IPS-NIHi11 (cell line): ENCODE data around the gene GRB10.

Experiments
- DNase-seq: peaks from one replicate; pipeline ENCODE4 v3.0.0; 2012; ENCODE audit warnings: mixed read lengths, low spot score

Gene GRB10

DNA sequence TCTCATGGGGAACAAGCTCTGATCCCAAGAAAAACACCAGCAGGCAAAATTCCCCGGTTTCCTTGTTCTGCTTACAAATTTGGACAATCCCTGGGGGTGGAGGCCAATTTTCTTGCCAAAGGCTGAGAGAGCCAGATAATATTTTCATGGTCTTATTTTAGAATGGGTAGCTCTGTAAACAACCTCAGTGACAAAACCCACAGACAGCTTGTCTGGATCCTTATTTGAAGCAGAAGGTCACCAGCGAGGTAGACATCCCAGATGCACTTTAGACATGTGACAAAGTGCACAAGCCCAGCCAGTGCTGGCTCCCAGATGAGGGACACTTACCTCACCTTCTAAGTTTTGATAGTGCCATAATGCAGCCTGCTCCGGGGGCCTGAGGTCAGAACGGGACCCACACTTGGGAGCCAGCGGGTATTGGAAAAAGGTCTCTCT lies 114.9 kb downstream of the GRB10 start:
- no peak for DNase-seq

DNA sequence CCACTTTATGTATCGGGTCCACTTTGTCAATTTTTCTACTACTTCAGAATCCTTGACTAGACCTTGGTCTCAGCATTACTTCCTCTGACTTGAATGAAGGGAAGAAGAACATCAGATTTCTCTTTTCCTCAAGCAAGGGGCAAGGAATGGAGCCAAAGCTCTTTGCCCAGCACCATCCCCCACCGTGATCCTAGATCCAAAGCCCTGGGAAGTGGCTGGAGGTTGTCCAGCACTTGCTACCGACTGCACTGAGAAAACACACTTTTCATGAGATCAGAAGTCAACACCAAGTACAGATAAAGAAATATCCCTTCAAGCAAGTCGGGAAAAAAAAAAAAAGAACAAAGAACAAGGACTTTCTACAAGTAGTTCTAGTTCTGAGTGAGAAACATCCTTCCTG lies 115.4 kb downstream of the GRB10 start:
- no peak for DNase-seq

DNA sequence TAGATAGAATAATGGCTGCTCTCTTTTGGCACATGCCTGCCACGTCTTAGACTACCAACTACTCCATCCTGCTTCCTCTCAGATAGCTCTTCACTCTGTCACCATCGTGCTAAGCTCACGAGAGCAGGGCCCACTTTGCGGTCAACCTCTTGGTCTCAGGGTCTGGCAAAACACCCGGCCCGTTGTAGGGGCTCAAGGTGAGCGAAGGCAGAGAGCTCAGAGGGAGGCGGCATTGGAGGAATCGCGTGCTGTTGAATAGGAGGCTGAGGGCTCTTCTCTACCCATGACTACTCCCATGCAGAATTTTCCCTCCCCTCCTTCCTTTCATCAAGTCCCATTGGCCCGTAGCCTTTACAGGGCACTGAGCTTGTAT lies 116.6 kb downstream of the GRB10 start:
- no peak for DNase-seq

DNA sequence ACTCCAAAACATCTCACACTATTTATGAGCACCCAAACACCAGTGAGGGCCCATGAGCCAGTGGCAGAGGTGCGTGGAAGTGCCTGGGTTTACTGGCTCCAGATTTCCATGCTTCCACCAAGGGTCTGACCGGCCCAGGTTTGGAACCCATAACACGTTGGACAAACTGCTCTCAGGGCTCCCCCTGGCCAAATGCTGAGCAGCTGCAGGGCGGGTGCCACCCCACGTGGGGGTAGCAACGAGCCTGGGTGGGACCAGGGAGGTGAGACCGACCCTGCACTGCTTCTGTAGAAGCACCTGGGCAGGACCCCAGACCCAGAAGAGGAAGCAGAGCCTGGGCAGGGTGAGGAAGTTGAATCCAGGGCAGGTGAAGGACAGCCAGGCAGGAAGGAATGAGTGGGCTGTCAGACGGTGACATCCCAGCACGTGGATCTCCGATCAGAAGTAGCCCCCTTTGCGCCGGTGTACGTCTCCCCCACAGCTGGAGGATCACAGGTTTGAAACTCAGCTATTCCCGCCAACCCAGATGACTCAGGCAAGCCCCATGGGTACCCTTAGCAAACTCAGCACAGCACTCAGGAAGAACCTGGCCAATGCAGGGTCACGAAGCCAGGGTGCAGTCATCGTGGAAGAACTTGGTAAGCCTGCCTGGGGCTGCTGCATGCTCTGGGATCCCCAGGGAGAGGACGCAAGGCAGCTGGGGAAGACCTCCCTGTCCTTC lies 117.1 kb downstream of the GRB10 start:
- DNase-seq, result no peak

DNA sequence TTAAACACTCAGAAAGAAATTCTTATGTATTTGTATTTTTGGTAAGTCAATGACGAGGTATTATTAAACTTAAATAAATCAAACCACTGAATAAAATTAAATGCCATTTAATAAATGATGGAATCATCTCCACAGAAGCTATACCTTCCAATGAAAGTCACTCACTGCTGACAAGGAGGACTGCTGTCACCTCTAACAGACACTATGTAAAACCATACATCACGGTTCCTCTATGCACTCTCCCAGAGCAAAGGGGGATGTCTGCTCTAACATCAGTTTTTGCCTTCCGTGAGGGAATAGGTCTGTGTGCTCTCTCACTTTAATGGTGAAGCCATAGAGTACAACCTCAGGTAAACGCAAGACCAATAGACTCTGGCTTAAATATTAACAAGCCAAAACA lies 117.8 kb downstream of the GRB10 start:
- DNase-seq, result no peak

DNA sequence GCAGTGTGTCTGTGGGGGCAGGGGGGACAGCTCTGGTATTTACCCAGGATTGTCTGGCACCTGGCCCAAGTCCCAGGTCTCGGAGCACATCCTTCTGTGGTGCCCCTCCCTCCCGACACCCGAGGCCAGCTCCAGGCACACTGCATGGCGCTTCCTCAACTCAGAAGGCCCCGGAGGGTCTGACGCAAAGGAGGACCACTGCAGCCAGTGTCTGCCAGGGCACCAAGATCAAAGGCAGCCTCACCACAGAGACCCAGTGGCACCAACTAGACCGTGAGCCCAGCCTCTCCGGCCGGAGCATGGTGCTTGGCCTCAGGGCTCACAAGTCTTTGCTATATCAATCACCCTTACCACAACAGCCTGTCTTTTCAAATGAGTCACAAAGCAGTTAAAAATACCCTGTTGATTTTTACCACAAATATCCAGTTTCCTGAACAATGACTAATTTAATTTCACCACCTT lies 118.2 kb downstream of the GRB10 start:
- DNase-seq, result no peak

DNA sequence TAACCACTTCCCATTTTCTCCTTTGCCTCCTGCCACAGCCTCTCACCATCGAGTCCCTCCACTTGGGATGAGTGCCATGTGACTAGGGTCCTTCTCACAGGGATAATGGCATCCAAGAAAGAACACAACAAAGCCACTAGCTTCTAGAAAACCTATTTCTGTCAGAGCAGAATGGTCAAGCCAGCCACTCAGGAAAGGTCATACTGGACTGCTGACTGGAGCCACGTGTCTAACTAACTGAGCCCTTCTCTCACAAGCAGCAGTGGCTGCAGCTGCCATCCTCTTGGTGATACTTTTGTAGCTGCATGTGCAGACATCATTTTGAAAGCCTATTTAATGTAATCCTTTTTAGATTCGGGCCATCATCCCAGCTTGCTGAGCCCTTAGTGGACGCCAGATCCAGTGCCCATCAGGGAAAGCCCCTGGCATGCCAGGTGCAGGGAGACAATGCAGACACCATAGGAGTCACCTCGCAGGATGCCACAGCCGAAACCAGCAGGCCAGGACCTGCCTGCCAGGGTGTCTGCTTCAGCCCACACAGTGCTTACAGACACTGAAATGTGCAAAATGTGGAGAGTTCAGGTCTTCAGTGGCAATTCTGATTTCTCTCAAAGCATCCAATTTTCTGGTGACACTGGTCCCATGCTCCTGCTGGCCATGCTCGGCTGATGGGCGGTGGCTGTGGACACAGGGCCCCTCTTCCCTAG lies 119.1 kb downstream of the GRB10 start:
- DNase-seq, result no peak

DNA sequence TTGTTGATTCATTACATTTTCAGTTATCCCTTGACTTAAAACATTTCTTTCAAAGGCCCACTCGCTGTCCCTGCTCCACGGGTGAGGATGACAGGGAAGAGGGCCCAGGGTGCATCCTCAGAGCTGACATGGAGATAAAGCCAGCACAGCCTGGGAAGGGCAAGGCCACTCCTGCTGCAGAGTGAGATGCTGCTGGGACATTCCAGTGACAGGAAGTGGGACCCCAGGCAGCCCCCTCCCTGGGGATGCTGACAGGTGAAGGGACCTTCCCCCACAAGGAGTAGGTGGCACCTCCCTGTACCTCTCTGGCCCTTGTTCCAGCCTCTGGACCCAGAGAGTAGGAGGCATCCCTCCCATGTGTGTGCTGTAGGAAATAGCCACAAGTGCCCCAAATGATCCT lies 119.7 kb downstream of the GRB10 start:
- DNase-seq, result no peak

DNA sequence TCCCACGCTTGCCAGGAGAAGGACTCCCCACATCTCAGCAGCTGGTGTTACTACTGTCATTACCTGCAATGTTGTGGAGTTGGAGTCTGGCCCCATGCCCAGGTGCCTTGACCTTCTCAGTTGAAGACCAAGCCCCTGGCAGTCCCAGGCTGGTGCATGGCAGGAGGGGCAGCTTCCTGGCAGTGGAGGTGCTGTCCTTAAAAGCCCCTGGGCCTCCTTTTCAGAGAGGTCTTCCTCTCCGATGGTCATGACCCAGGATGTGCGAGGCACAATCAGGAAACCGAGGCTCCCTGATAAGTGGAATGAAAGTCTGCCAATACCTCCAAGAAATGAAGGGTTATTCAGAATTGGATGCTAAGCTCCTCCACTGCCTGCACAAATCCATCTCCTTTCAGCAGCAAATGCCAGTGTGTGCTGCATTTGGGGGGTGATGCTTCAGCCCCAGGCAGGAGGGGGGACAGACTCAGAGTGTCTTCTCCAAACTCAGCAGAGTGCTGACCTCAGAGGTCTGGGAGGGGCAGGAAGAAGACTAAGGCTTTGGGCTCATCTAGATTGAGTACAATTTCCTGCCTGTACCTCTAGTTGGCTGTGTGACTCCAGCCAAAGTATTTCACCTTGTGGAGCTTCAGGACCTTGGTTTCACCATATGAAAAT lies 120.5 kb downstream of the GRB10 start:
- DNase-seq, result no peak

DNA sequence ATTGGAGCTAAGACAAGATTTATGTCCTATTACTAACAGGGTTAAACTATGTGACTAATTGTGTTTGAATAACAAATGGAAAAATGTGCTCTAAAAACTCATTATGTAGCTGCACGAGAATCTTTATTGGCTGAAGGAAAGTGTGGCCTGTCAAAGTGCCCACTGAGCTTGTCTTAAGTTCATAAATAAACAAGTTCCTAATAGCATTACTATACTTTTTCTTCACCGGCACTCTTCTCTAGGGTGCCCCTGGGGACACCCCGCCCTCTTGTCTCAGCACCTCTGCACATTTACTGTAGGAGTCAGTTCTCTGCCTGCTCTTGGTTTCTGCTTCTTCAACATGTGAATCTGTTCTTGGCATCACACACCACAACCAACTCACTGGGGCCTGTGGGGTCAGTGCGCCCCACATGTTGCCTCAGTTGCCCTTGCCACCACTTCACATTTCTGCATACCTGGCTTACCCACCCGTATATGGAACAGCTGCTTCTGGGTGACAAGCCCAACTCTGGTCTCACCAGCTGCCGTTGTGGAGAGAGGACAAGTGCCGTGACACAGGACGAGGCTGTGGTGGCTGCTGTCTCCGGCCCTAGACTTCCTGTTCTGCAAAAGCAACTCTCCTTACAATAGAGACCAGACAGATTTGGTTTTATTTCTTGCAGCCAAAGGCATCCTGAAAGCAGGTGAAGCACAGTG lies 121.2 kb downstream of the GRB10 start:
- no peak for DNase-seq

DNA sequence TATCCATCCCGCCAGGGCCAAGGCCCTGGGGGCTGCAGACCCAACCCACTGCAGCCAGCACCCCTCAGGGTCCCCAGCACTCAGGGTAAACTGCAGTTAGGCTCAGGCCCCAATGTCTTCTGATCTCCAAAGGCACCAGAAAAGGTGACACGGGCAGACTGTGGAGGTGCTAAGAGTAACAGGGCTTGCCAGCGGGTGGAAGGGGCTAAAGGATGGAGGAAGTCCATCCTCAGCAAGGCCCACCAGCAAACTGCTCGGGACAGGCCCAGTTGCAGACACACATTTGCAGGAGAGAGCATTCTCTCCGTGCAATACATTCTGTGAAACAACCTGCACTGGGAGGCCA lies 121.9 kb downstream of the GRB10 start:
- DNase-seq, result no peak

DNA sequence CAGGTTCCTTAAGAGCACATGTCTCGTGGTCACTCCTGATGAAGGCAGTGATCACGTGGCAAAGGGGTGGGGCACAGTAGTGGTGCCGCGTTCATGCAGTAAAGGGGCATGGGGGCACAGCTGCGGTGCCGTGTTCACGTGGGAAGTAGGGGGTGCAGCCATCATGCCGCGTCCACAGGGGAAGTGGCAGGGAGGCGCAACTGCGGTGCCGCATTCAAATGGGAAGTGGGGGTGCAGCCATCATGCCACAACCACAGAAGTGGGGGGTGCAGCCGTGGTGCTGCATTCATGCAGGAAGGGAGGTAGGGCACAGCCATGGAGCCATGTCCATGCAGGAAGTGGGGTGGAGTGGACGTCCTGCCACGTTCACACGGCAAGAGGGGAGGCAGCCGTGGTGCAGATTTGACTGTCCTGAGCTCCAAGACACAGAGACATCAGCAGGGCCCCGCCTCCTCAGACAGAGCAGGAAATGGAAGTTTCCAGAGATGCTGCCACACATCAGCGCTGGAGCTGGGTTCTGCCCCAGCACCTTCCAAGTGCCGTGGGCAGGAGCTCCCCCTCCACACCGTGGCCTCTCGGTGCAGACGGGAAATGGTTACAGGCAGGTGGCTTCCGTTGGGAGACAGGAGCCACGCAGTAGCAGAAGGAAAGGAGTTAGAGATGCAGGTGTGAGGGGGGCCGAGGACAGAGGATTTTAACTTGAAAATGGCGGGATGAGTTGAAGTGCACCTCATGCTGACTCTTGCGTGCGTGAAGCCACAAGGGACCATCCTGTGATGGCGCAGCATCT lies 122.5 kb downstream of the GRB10 start:
- no peak for DNase-seq

DNA sequence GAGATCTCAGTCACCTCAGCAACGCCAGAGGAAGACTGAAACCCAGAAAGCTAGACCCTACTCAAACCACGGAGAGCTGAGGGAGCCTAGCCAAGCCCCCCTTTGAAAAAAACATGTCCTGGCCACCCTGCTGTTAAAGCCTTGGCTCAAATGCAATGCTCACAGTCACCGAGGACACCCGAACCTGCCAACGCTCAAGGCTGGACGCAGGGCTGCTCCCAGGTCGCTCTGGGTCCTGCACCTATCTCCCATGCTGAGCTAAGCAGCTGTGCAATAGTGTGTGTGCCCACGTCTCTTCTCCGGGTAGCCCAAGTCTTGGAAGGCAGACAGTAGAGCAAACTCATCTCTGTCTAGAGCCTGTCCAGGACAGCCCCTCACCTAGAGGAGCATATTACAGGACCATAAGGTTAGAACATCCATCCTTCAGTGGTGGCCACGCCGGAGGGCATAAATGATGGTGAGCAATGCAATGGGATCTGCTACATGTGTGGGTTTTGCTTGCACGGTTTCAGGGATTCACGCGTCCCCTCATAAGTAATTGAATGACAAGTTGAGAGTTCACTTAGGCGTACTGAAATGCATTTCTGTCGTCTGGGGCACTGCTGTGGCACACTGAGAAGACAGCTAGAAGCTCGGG lies 123.2 kb downstream of the GRB10 start:
- no peak for DNase-seq

DNA sequence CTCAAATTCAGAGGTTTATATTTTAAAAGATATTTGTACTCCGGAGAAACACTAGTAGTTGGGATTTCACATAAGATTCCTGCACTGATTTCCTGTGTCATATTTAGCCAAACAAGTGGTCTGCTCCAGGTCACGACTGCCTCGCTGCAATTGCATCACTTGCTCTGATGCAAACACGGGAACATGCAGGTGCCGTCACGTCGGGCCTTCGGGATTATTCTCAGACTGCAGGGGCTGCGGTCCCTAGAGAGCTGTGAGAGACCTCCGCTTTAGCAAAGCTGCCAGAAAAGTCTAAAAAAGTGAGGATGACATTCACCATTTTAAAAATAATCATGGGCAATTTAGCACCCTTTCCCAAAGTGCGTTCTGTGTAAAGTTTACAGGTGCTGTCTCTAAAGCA lies 124.0 kb downstream of the GRB10 start:
- DNase-seq, result no peak

DNA sequence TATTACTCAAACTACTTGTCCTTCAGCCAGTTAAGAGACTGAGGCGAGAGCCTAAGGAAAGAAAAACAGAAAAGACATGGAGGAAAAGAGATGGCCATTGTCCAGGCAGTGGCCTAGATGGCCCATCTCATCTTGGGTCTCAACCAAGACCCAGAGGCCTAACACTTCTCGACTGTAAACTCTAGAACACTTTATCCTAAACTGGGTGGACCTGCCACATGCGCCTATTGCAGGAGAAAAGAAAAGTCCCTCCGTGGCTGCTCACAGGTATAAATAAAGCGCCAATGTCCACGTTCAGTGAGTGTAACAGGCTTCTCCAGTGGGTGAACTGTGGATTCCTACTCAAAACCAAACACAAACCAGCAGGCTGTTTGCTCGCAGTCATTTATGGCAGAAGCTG lies 124.8 kb downstream of the GRB10 start:
- no peak for DNase-seq

DNA sequence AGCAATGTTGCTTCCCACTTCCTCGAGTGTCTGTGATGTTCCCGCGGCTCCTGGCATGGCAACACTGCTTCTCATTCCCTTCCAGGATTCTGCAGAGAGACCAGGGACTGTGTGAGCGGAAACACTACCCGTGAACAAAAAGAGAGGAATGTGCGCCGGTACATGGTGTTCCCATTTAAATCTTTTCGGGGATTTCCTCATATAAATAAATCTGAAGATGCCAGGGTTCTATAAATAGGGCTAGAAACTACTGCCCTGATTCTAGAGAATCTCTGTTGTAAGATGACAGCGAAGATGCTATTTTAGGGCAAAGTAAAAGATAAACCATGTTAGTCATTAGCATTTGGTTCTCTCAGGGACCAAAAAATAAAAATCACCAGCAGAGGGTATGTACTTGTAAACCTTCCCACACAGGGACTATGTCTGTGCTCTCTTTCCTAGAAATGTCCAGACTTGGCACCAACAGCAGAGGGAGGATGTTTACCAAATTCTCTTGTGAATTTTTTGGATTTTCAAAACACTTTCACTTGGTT lies 125.3 kb downstream of the GRB10 start:
- DNase-seq, result no peak

DNA sequence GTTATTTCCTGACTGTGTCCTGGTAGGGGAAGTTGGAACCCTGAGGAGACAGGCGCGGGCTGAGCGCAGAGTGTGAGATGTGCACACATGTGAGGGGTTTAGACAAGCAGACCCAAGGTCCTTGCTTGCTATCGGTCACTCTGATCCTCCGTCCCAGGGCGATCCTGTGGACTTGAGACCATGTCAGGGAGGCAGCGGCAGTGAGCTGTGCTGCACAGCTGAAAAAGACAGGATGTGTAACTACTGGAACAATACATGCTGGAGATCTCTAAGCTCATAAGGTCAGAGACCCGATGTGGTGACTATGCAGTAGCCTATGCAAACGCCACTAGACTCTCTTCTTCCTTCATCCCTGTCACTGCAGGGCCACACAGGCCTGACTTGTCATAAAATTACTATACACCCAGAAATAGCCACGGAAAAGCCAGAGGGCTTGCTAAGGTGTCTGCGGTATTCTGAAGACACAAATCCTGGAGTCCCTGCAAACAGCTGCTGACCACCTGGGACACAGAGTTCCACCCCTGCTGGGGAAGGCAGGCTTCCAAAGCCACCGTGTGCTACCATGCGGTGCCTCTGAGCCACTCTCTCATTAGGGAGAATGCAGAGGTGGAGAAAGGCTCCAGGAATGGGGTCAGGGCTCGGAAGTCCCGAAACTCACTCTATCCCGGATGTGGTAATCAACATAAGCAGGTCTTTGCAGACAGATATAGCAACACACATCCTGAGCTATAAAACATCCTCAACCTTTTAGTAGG lies 126.4 kb downstream of the GRB10 start:
- DNase-seq, result no peak

DNA sequence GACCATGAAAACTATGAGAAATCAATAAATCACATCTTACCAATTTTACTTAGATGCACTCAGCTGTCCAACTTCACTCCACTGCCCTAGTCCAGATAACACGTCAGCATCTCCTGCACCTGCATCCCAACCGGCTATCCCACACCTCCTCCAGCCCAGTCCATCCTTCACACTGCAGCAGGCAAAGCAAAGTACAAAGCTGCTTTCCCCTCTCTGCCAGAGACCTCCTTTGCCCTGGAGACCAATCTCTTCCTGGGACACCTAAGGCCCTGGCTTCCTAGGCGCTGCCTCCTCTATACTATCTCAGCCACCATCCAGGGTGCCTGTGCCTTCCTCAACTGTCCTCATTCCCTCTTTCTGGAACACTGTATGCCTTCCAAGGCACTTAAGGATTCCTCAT lies 127.2 kb downstream of the GRB10 start:
- no peak for DNase-seq

DNA sequence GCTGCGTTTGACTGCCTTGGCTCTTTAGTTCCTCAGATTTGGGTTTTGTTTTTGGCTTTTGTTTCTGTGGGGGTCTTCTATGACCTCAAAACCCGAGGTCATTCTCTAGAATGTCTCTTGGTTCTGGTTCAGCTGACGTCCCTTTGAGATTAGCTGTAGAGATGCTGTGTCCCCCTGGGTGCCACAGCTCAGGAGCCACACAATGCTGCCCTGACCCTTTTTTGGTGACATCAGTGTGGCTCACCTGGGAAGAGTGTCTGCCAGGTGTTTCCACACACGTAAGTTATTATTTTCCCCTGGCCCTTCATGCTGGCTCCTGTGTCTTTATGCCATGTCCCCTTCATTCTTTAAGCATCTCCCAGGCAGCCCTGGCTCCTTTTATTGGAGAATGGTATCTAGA lies 127.7 kb downstream of the GRB10 start:
- no peak for DNase-seq

DNA sequence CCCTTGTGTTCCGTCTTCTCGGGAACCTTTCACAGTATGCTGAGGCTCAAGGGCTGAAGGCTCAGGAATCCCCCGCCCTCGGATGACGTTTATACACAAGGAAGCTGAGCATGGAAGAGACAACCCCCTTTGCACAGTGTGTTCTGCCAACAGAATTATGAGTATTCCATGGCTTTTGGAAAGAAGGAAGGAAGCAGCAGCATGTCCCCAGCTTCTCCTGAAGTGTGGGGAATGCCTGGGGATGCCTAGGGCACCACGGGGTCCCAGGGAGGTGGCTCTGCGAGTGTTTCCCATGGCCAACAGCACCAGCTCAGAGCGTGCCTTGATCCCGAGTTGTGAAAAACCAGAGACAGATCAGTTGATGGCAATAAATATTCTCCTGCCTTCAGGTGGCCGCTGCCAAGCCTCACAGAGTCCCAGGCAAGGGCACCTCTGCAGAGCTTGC lies 128.7 kb downstream of the GRB10 start:
- DNase-seq, result no peak
